Measurements from ENCODE around the gene CCDC88C.

DNA sequence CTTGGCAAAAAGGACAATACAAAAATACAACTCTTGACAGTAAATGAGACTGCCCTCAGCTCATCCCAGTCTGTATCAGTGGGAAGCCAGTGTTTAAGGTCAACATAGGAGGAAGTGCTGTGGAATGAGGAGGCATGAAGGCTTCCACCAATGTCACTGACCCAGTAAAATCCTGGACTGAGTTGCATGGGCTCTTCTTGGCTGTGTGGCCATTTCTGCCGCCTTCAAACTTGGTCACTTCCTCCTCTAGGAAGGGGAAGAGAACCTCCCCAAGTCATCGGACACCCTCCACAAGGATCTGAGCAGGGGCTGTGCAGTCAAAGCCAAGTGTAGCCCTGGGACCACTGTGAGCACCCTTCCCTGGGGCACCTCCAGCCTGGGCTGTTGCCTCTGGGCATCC is 185.0 kb downstream of the CCDC88C start:
- TF ChIP-seq, protein P1, sequence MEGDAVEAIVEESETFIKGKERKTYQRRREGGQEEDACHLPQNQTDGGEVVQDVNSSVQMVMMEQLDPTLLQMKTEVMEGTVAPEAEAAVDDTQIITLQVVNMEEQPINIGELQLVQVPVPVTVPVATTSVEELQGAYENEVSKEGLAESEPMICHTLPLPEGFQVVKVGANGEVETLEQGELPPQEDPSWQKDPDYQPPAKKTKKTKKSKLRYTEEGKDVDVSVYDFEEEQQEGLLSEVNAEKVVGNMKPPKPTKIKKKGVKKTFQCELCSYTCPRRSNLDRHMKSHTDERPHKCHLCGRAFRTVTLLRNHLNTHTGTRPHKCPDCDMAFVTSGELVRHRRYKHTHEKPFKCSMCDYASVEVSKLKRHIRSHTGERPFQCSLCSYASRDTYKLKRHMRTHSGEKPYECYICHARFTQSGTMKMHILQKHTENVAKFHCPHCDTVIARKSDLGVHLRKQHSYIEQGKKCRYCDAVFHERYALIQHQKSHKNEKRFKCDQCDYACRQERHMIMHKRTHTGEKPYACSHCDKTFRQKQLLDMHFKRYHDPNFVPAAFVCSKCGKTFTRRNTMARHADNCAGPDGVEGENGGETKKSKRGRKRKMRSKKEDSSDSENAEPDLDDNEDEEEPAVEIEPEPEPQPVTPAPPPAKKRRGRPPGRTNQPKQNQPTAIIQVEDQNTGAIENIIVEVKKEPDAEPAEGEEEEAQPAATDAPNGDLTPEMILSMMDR (IDR thresholded peaks at IDR 0.05) = no peak
- no peak for TF ChIP-seq EP300 (IDR thresholded peaks at IDR 0.05)
